Spleen (tissue), 11 donors: ENCODE results near the gene CNP. TPM values are rescaled to one million over a fixed set of nuclear protein-coding genes. Genes with fewer than 3 reads are reported as not detected.

Experiments used
- DNase-seq: peaks from one replicate; pipeline ENCODE4 v3.0.0-alpha.2; 2020
- H3K27ac ChIP-seq, 8 donors: fragments of 200-600 bp; sonication (generic) in 7 of 8; 1 replicate in 4 of 8; 2 replicates in 4 of 8; pipeline versions ENCODE4 v1.5.0 to v1.8.0; 2016 to 2021; ENCODE audit warnings: inconsistent platforms in 4 of 8, mild to moderate bottlenecking in 4 of 8, moderate library complexity in 1 of 8
- H3K27me3 ChIP-seq, 7 donors: fragments of 200-600 bp; sonication (generic) in 6 of 7; replicated peaks in 1 of 7; 1 replicate in 4 of 7; 2 replicates in 3 of 7; pipeline versions ENCODE4 v1.5.0 to v1.8.0; 2016 to 2021; ENCODE audit warnings: inconsistent platforms in 3 of 7, mild to moderate bottlenecking in 1 of 7
- H3K36me3 ChIP-seq, 6 donors: fragments of 200-600 bp; sonication (generic) in 5 of 6; 1 replicate in 4 of 6; 2 replicates in 2 of 6; pipeline versions ENCODE4 v1.5.0 to v1.8.0; 2016 to 2021; ENCODE audit warnings: inconsistent platforms in 2 of 6
- H3K4me1 ChIP-seq, 6 donors: fragments of 200-600 bp; sonication (generic) in 5 of 6; 1 replicate in 3 of 6; 2 replicates in 3 of 6; pipeline versions ENCODE4 v1.5.0 to v1.8.0; 2016 to 2021; ENCODE audit warnings: inconsistent platforms in 3 of 6
- H3K4me3 ChIP-seq, 8 donors: fragments of 200-600 bp; sonication (generic) in 7 of 8; 1 replicate in 4 of 8; 2 replicates in 4 of 8; pipeline versions ENCODE4 v1.5.0 to v1.8.0; 2016 to 2021; ENCODE audit warnings: inconsistent platforms in 4 of 8, mild to moderate bottlenecking in 4 of 8, moderate library complexity in 2 of 8
- H3K9me3 ChIP-seq, 8 donors: fragments of 200-600 bp; sonication (generic) in 7 of 8; 1 replicate in 4 of 8; 2 replicates in 4 of 8; pipeline versions ENCODE4 v1.5.0 to v1.8.0; 2016 to 2021; ENCODE audit warnings: inconsistent platforms in 4 of 8
- POLR2A ChIP-seq, 3 donors: fragments of 450-650 bp; IDR thresholded peaks; one replicate each; pipeline ENCODE4 v1.5.1; 2017; ENCODE audit warnings: antibody characterized with exemption in 3 of 3, mild to moderate bottlenecking in 1 of 3
- POLR2AphosphoS5 ChIP-seq, 3 donors: sonication (generic); formaldehyde crosslinking; IDR thresholded peaks; one replicate each; pipeline ENCODE4 v1.5.1; 2017; ENCODE audit warnings: antibody characterized with exemption in 3 of 3
- WGBS, 5 donors: extraction: QIAGEN DNeasy Blood & Tissue Kit in 3 of 5; methylation state at CpG; one replicate each; pipeline versions ENCODE4 v1.1.5 to v1.1.7; 2013 to 2018; 5-methylcytosine and 5-hydroxymethylcytosine counted together
- intact Hi-C: fragments of 100-400 bp; cut with DNase I; formaldehyde crosslinking; loops from one replicate; pipeline ENCODE4 v1.15.0; 2023; ENCODE audit warnings: low total_unique reads
- polyA plus RNA-seq, 3 donors: library from polyadenylated mRNA; stranded (reverse); fragments of 200-250 nt; gene quantifications; one replicate each; pipeline ENCODE4 v1.2.1, GENCODE V29; 2013
- total RNA-seq, 7 donors: library from RNA; depleted of rRNA in 3 of 7; stranded (reverse); fragments of >200 nt in 3 of 7; fragmentation: NEBNext Ultra II Directional in 4 of 7; extraction: Animal tissue kit (Norgen Biotek cat#: 25700) in 4 of 7; gene quantifications; one replicate each; pipeline versions ENCODE4 v1.1.0 to v1.2.1, GENCODE V29; 2016 to 2021
- TF ChIP-seq, protein P1 (sequence below), 11 experiments: fragments of 200-600 bp in 7 of 11; fragments of 450-650 bp in 4 of 11; sonication (generic) in 4 of 11; IDR thresholded peaks in 8 of 11; conservative IDR thresholded peaks in 3 of 11; 1 replicate in 7 of 11; 2 replicates in 4 of 11; pipeline versions ENCODE4 v1.4.0 to v1.8.0; 2016 to 2021; ENCODE audit warnings: antibody characterized with exemption in 11 of 11, inconsistent platforms in 4 of 11, mild to moderate bottlenecking in 1 of 11
- donor health status: healthy with polysubstance abuse.
- donor health status: DM: no; HTN: no; CAD: no; lungs with moderate emphysema.
- donor health status: DM: no; HTN: no; CAD: no.
- donor health status: Bipolar disorder and iron deficiency.
- donor health status: healthy.
- donor health status: DM: no; HTN: no; CAD: no.
- donor health status: DM: yes; HTN: yes; CAD: no.

Gene CNP
- total and polyA plus RNA-seq, 10 donors, result 22.3 to 49.8 (median 41.7) TPM

DNA sequence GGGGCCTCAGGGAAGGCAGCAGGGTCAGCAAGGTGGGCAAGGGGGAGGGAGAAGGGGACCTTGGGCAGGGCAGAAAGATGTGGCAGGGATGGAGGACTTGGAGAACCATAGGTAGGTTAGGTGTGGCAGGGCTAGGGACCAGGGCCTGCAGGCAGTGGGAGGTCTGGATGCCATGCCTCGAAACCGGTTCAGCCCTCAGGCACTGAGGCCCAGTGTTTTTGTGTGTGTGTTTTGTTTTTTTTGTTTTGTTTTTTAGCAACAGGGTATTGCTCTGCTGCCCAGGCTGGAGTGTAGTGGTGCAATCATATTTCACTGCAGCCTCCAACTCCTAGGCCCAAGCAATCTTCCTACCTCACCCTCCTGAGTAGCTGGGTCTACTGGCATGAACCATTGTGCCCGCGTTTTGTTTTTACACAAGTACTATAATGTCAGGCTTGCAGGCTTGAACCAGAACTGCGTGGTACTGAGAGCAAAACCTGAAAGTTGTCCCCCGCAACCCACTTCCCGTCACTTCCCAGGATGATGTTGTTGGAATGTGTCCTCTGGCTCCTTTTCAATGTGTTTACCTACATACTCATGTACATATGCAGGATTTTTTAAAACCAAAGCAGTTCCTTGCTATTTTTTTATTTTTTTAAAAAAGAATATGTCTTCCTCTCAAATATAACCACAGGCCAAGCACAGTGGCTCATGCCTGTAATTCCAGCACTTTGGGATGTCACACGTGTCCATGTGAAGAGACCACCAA, 23.8 kb upstream of the CNP start:
- 92 to 97% (median 95%) methylated on average over 8 of the region's 8 CpGs for WGBS, 5 donors
- TF ChIP-seq POLR2A (IDR thresholded peaks at IDR 0.05) (no peak), POLR2AphosphoS5 (IDR thresholded peaks at IDR 0.05) (no peak)
- TF ChIP-seq, protein P1, sequence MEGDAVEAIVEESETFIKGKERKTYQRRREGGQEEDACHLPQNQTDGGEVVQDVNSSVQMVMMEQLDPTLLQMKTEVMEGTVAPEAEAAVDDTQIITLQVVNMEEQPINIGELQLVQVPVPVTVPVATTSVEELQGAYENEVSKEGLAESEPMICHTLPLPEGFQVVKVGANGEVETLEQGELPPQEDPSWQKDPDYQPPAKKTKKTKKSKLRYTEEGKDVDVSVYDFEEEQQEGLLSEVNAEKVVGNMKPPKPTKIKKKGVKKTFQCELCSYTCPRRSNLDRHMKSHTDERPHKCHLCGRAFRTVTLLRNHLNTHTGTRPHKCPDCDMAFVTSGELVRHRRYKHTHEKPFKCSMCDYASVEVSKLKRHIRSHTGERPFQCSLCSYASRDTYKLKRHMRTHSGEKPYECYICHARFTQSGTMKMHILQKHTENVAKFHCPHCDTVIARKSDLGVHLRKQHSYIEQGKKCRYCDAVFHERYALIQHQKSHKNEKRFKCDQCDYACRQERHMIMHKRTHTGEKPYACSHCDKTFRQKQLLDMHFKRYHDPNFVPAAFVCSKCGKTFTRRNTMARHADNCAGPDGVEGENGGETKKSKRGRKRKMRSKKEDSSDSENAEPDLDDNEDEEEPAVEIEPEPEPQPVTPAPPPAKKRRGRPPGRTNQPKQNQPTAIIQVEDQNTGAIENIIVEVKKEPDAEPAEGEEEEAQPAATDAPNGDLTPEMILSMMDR (IDR thresholded peaks at IDR 0.05 in 8 of 11, conservative IDR thresholded peaks at IDR 0.05 in 3 of 11), result no peak
- Histone ChIP-seq H3K27ac (no peak overlapping the region), H3K27me3 (no peaks in the 10 kb centered on the region), H3K9me3 (no peaks in the 10 kb centered on the region), H3K36me3 (no peaks in the 10 kb centered on the region), H3K4me1 (no peaks in the 10 kb centered on the region), H3K4me3 (no peak overlapping the region)
- intact Hi-C loops, result no loop called here
- DNase-seq, result no peak

DNA sequence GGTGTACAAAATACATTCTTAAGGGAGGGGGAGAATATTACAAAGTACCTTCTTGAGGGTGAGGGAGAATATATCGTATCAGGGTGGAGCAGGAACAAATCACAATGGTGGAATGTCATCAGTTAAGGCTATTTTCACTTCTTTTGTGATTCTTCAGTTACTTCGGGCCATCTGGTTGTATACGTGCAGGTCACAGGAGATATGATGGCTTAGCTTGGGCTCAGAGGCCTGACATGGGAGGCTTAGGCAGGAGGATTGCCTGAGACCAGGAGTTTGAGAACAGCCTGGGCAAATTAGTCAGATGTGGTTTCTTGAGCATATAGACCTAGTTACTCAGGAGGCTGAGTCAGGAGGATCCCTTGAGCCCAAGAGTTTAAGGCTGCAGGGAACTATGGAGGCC, 23.1 kb upstream of the CNP start:
- TF ChIP-seq POLR2AphosphoS5 (IDR thresholded peaks at IDR 0.05) (no peak), POLR2A (IDR thresholded peaks at IDR 0.05) (no peak)
- TF ChIP-seq, protein P1 (IDR thresholded peaks at IDR 0.05 in 8 of 11, conservative IDR thresholded peaks at IDR 0.05 in 3 of 11), result no peak
- no peak overlapping the region for H3K4me3 ChIP-seq
- no peaks in the 10 kb centered on the region for H3K36me3 ChIP-seq
- 90 to 95% (median 91%) methylated on average over 3 of the region's 3 CpGs for WGBS, 5 donors
- DNase-seq, result no peak
- intact Hi-C loops, result no loop called here
- no peaks in the 10 kb centered on the region for H3K4me1 ChIP-seq
- H3K9me3 ChIP-seq, result no peaks in the 10 kb centered on the region
- no peaks in the 10 kb centered on the region for H3K27me3 ChIP-seq
- H3K27ac ChIP-seq, result no peak overlapping the region

- H3K4me3 ChIP-seq, result no peak overlapping the region
- WGBS, 5 donors, result 41 to 64% (median 58%) methylated on average over 3 of the region's 3 CpGs
- DNase-seq, result no peak
- TF ChIP-seq, protein P1 (IDR thresholded peaks at IDR 0.05 in 8 of 11, conservative IDR thresholded peaks at IDR 0.05 in 3 of 11), result no peak
- intact Hi-C loops, result no loop called here
- no peaks in the 10 kb centered on the region for H3K36me3 ChIP-seq
- no peaks in the 10 kb centered on the region for H3K9me3 ChIP-seq
- peak overlapping the region in 6 of 8 donors; percentile 20 to 55 (median 36) for H3K27ac ChIP-seq
- H3K4me1 ChIP-seq, result no peaks in the 10 kb centered on the region
- no peaks in the 10 kb centered on the region for H3K27me3 ChIP-seq
Measured at GRCh38 chr17:41944943-41945342, 21.7 kb upstream of the CNP start.

- no peak for DNase-seq
- intact Hi-C loops, result no loop called here
- TF ChIP-seq POLR2A (IDR thresholded peaks at IDR 0.05) (no peak), POLR2AphosphoS5 (IDR thresholded peaks at IDR 0.05) (no peak)
- TF ChIP-seq, protein P1 (IDR thresholded peaks at IDR 0.05 in 8 of 11, conservative IDR thresholded peaks at IDR 0.05 in 3 of 11), result no peak
- Histone ChIP-seq H3K4me3 (no peak overlapping the region), H3K36me3 (no peaks in the 10 kb centered on the region), H3K4me1 (peaks cover 0 to 4% (median 0%) of the 10 kb centered on the region in 6 donors), H3K27me3 (no peaks in the 10 kb centered on the region), H3K9me3 (no peaks in the 10 kb centered on the region), H3K27ac (no peak overlapping the region)
- WGBS, 5 donors, result 77 to 88% (median 86%) methylated on average over 6 to 11 of the region's 11 CpGs
Measured at GRCh38 chr17:41948762-41949460, 17.7 kb upstream of the CNP start.
